Central memory CD4-positive, alpha-beta T cell (primary cell): ENCODE measurements around the gene FAM171A2.
"Not testable (repeated sequence)": the region's sequence is repeated elsewhere in the genome, so short reads cannot be mapped to it uniquely, and the experiment has no call there.

Source experiments
- DNase-seq: peaks from one replicate; pipeline ENCODE4 v3.0.0; 2022

The FAM171A2 gene

DNA sequence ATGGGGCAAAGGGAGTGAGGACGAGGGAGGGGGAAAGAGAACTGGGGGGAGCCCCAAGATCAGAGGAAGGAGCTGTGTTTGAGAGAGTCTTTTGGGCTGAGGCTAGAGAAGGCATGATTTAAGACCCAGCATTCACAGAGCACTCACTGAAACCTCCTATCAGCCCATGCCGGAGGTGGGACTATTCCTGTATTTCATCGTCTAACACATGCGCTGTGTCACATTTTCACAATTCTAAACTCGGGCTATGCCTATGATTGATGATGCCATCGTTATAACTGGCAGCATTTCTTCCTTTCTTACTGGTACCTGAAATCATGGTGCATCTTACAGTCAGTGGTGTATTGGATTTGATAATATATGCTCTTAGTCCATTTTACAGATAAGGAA, 3.5 kb downstream of the FAM171A2 start:
- DNase-seq = no peak

DNA sequence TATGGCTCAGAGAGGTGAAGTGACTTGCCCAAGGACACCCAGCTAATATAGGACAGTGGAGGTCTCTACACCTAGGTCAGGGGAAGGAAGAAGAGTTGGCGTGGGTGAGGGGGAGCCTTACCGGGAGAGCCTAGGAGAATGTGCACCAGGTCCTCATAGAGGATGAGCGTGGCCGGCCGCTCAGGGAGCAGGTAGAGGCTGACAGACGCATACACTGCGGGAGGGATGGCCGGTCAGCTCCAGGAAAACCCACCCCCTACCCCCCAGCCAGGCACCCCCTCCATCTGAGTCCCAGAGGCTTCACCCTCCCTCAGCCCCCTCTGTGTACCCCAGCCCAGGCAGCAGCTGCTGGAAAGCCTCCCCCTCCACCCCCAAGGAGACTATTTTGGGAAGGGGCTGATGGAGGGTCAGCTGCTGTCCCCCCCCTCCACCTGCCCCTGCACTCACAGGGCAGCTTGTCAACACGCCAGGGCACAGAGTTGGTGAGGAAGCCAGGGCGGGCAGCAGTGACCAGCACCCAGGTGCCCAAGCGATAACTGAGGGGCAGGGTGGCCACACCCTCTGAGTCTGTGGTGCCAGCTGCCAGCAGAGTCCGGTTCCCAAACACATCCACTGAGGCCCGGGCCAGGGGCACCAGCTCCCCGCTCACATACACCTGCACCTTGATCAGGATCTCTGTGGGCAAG, 4.1 kb downstream of the FAM171A2 start:
- no peak for DNase-seq

- no peak for DNase-seq
These were observed 4.6 kb downstream of the FAM171A2 start for GRCh38 chr17:44359006-44359405.

- DNase-seq = no peak
These were observed 5.6 kb downstream of the FAM171A2 start for GRCh38 chr17:44358066-44358465.

DNA sequence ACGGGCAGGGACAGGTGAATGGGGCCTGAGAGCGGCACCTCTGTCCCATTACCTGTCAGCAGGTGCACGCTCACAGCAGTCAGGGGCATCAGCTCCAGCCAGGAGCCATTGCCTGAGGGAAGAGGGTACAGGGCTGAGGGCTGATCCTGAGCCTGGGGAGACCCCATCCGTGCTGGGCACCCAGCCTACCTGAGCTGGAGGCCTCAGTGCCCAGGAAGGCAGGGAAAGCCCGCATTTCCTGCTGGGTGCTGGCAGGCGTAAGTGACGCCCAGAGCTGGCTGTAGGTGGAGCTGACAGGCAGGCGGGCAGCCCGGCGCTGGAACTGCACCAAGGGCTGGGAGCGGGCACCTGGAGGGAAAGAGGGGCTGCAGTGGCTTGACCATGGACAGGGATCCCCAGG, 7.4 kb downstream of the FAM171A2 start:
- DNase-seq = no peak

DNA sequence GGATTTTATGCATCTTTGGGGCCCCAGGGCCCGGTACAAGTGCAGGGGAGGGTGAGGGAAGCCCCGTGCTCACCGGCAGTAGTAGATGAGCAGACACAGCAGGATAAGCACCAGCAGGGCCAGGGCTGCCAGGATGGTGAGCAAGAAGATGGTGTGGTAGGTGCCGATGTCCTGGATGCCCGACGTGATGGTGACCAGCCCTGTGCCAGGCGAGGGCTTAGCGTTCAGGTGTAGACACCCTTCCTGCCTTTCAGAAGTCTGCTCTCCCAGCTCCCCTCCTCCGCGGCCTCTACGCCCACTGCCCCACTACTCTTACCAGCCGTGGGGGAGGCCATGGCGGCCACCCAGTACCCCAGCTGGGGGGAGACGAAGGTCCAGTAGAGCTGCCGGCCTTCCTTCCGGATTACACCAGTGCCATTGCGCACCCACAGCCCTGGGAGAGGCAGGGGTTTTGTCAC, 8.0 kb downstream of the FAM171A2 start:
- no peak for DNase-seq

- peak; percentile 26 for DNase-seq
These were observed 8.8 kb downstream of the FAM171A2 start for GRCh38 chr17:44354582-44355561.

GRCh38 chr17:44353672-44354331, 9.9 kb downstream of the FAM171A2 start:
- DNase-seq = no peak

- DNase-seq = no peak
These were observed 10.6 kb downstream of the FAM171A2 start for GRCh38 chr17:44352828-44353671.

GRCh38 chr17:44351961-44352827, 11.5 kb downstream of the FAM171A2 start:
- no peak for DNase-seq

DNA sequence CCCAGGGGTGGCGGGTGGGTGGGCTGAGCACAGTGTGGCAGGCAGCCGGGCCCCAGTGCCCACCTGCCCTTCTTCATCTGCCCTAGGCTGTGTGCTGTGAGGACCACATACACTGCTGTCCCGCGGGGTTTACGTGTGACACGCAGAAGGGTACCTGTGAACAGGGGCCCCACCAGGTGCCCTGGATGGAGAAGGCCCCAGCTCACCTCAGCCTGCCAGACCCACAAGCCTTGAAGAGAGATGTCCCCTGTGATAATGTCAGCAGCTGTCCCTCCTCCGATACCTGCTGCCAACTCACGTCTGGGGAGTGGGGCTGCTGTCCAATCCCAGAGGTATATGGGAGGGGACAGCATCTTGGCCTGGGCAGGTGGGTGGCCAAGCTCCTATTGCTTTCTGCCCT, 12.2 kb downstream of the FAM171A2 start:
- no peak for DNase-seq

GRCh38 chr17:44350733-44351226, 12.9 kb downstream of the FAM171A2 start:
- peak; percentile 59 for DNase-seq

GRCh38 chr17:44349553-44350070, 14.0 kb downstream of the FAM171A2 start:
- no peak for DNase-seq

DNA sequence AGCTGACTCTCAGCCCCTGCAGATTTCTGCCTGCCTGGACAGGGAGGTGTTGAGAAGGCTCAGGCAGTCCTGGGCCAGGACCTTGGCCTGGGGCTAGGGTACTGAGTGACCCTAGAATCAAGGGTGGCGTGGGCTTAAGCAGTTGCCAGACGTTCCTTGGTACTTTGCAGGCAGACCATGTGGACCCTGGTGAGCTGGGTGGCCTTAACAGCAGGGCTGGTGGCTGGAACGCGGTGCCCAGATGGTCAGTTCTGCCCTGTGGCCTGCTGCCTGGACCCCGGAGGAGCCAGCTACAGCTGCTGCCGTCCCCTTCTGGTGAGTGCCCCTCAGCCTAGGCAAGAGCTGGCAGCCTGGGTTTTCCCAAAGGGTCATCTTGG, 14.7 kb downstream of the FAM171A2 start:
- DNase-seq = no peak

DNA sequence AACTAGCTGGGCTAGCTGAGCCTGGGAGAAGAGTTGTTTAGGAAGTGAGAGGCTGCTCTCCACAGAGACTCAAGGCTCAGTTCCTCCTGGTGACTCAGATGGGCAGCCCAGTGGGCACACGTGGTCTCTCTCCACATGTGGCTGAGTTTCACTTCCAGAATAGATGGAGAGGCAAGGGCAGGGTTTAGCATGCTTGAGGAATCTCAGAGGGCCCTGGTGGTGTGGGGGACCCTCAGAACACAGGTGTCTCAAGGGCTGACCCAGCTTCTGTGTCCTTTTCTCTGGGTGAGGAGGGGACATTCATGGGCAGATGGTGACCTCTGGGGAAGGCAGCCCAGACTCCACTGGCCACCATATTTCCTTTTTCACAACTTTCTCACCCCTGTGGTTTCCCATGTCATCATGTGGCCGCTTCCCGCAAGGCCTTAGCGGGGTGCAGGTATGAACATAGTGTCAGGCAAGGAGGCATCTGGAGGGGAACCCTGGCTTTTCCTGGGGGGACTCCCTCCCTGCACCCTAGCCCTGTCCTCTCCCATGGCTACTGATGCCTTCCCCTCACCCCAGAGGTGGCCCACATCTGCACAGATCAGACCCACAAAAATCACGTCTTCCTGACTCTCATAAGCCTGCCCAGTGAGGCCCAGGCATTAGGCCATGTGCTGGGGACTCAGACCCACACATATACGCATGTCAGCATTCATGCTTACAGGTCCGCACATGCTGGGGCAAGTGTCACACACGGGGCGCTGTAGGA, 15.2 kb downstream of the FAM171A2 start:
- no peak for DNase-seq

DNA sequence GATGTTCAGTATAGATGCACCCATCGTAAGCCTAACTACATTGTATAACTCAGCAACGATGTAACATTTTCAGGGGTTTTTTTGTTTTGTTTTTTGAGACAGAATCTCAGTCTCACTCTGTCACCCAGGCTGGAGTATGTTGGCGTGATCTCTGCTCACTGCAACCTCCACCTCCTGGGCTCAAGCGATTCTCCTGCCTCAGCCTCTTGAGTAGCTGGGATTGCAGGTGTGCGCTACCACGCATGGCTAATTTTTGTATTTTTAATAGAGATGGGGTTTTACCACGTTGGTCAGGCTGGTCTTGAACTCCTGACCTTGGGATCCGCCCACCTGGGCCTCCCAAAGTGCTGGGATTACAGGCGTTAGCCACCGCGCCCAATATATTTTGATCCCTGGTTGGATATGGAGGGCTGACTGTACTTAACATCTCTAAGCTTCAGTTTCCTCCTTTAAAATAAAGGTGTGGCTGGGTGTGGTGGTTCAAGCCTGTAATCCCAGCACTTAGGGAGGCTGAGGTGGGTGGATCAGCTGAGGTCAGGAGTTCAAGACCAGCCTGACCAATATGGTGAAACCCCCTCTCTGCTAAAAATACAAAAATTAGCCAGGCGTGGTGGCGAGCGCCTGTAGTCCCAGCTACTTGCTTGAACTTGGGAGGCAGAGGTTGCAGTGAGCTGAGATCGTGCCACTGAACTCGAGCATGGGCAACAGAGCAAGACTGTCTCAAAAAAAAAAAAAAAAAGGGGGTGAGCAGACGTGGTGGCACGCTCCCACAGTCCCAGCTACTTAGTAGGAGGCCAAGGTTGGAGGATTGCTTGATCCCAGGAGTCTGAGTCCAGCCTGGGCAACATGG, 16.2 kb downstream of the FAM171A2 start:
- DNase-seq = not testable (repeated sequence)

DNA sequence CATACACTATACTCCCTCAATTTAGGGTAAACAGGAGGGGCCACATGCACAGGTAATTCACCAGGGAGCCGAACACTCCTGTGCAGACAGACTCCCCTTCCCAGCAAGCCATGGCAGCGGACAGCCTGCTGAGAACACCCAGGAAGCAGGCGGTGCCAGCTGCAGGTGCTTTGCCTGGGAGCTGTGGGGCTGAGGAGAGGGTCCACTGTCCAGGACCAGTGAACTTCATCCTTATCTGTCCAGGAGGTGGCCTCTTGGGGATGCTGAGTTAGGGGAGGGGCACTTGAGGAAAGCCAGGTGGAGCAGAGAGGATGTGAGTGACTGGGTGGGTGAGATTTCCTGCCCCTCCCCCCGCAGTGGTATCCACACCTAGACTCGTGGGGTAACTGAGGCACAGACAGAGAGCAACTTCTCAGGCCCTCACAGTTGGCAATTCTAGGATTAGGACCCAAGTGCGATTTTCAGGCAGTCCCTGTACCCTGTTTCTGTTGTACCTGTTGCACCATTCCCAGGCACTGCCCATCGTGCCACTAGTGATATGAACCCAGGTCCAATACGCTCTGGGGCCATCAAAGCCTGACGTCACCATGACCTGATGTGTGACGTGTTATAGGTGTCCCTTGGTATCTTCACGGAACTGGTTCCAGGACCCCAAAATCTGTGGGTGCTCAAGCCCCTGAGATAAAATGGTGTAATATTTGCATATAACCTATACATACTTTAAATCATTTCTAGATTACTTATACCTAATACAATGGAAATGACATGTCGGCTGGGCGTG, 17.4 kb downstream of the FAM171A2 start:
- DNase-seq = no peak

GRCh38 chr17:44345454-44346026, 18.1 kb downstream of the FAM171A2 start:
- peak; percentile 28 for DNase-seq
